Measurements from ENCODE around the gene ARHGAP36.

Gene ARHGAP36

GRCh38 chrX:131073607-131074006 lies 15.5 kb downstream of the ARHGAP36 start:
- DNase-seq: no peak

- DNase-seq: no peak
Measured at GRCh38 chrX:131081772-131082740, 23.9 kb downstream of the ARHGAP36 start.

- DNase-seq: no peak
Measured at GRCh38 chrX:131083510-131084142, 25.5 kb downstream of the ARHGAP36 start.

GRCh38 chrX:131084145-131084544 lies 26.0 kb downstream of the ARHGAP36 start:
- no peak for DNase-seq

GRCh38 chrX:131136776-131137175 lies 78.6 kb downstream of the ARHGAP36 start:
- DNase-seq: no peak

- no peak for DNase-seq
Measured at GRCh38 chrX:131139072-131139471, 80.9 kb downstream of the ARHGAP36 start.

Data from NCI-H1092 treated with DMSO at 0.1 percent for 48 hours (cell line).